Measurements from ENCODE around the gene ASCL1.

ASCL1 gene

DNA sequence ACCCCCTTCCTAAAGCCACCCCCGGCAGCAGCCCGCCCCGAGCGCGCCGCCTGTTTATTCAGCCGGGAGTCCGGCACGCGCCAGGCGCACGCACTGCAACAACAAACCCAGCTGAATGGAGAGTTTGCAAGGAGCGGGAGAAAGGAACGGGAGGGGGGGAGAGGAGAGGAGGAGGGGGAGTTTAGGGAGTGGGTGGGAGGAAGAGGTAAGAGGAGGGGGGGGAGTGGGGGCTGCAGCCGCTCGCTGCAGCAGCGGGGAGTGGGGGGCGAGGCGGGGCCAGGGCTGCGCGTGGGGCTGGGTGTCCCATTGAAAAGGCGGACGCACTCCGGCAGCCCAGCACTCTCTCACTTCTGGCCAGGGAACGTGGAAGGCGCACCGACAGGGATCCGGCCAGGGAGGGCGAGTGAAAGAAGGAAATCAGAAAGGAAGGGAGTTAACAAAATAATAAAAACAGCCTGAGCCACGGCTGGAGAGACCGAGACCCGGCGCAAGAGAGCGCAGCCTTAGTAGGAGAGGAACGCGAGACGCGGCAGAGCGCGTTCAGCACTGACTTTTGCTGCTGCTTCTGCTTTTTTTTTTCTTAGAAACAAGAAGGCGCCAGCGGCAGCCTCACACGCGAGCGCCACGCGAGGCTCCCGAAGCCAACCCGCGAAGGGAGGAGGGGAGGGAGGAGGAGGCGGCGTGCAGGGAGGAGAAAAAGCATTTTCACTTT is at the start of gene ASCL1:
ASCL1 (plus strand) TSS at position 336 of the 712 bp plus-strand sequence. CDS start 571 bp downstream, outside the sequence.
- DNase-seq (ENCODE audit: low spot score) = peak; percentile 57

DNA sequence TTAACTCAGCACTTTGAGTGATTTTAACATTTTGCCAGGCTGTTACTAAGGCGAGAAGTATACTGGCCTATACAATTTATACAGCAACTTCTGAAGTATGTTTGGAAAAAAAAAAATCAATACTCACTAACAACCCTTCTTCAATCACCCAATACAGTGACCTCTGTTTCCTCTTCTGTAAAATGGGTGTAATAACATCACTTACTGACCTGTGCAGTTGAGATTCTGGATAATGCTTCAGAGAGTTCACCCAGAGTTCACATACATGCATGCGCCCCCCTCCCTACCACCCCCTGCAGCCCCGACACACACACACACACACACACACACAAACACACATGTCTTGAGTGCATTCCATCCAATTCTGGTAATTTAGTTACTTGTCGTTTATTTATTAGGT is 49.6 kb upstream of the ASCL1 start:
- no peak for DNase-seq (ENCODE audit: low spot score)

DNA sequence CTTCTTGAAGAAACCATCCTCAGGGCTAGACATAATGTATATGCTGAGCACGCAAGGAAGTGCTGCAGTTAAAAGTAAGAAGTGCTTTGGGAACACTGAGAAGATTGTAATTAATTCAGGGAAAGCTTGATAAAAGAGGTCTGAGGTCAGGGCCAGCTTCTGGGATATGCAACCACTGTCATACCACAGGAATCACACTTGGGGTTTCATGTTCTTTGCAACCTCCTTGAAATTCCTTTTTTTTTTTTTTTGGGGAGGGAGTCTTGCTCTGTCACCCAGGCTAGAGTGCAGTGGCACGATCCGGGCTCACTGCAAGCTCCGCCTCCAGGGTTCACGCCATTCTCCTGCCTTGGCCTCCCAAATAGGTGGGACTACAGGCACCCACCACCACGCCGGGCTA is 47.3 kb upstream of the ASCL1 start:
- DNase-seq (ENCODE audit: low spot score) = no peak

- no peak for DNase-seq (ENCODE audit: low spot score)
Measured at GRCh38 chr12:102910792-102911191, 46.7 kb upstream of the ASCL1 start.

- no peak for DNase-seq (ENCODE audit: low spot score)
Measured at GRCh38 chr12:102911320-102911719, 46.2 kb upstream of the ASCL1 start.

DNA sequence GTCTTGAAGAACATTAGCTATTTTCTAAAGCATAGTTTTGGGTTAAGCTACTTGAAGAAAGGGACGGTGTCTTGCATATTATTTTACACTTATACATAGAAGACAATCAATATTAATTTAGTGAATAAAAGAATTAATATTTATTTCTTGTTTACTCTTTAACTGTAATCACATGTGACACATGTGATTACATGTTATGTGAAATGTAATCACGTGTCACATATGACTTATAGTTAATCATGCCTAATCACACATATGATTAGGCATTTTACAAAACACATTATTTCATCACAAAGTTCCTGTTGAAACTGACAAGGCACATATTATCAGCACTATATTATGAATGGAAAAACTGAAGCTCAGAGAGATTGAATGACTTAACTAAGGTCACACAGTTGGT is 45.2 kb upstream of the ASCL1 start:
- DNase-seq (ENCODE audit: low spot score) = no peak

- DNase-seq (ENCODE audit: low spot score) = no peak
Measured at GRCh38 chr12:102913453-102914226, 43.8 kb upstream of the ASCL1 start.

GRCh38 chr12:102916252-102917025 is 41.0 kb upstream of the ASCL1 start:
- DNase-seq (ENCODE audit: low spot score) = no peak

GRCh38 chr12:102917026-102917787 is 40.3 kb upstream of the ASCL1 start, which contains the start of gene PAH:
TSS of gene PAH (minus strand) at chr12:102917244. CDS start at chr12:102917130, 114 bp downstream.
- DNase-seq (ENCODE audit: low spot score) = peak; percentile 68

DNA sequence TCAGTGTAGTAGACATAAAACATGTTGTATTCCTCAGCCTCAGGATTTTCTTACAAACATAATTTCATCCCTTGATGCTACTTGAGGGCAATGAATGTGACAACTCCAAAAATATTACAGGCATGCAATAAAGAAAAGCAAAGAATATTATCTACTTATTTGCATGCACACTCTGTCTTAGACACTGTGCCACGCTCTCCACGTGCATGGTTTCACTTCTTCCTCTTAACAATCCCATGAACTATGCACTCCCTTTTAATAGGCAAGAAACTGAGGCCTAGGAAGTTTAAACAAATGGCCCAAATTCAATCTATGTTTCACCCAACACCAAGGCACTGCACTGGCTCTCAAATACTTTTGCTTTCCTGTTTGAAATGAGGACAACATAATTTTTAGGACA is 38.6 kb upstream of the ASCL1 start:
- DNase-seq (ENCODE audit: low spot score) = no peak

- DNase-seq (ENCODE audit: low spot score) = peak; percentile 44
Measured at GRCh38 chr12:102920271-102920670, 37.2 kb upstream of the ASCL1 start.

GRCh38 chr12:102921240-102921639 is 36.2 kb upstream of the ASCL1 start:
- no peak for DNase-seq (ENCODE audit: low spot score)

- DNase-seq (ENCODE audit: low spot score) = no peak
Measured at GRCh38 chr12:102927220-102927619, 30.3 kb upstream of the ASCL1 start.

GRCh38 chr12:102933168-102933567 is 24.3 kb upstream of the ASCL1 start:
- no peak for DNase-seq (ENCODE audit: low spot score)

DNA sequence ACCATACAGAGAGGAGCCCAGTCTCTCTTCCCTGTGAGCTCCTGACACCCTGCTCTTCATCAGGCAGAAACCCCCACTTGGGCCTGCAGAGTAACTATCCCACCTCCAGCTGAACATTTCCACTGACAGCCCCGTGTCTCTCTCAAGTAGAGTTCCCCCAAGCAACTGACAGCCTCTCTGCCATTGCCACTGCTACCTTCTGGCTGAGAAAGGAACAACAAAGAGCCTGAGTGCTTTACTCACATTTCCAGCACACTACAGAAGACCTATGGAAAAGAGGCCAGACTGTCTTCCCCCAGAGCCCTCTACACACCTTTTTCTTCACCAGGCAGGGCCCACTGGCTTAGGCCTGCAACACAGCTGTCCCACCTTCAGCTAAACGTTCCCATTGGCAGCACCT is 18.4 kb upstream of the ASCL1 start:
- no peak for DNase-seq (ENCODE audit: low spot score)

GRCh38 chr12:102939670-102940222 is 17.7 kb upstream of the ASCL1 start:
- DNase-seq (ENCODE audit: low spot score) = no peak

GRCh38 chr12:102946042-102946441 is 11.4 kb upstream of the ASCL1 start:
- DNase-seq (ENCODE audit: low spot score) = no peak

DNA sequence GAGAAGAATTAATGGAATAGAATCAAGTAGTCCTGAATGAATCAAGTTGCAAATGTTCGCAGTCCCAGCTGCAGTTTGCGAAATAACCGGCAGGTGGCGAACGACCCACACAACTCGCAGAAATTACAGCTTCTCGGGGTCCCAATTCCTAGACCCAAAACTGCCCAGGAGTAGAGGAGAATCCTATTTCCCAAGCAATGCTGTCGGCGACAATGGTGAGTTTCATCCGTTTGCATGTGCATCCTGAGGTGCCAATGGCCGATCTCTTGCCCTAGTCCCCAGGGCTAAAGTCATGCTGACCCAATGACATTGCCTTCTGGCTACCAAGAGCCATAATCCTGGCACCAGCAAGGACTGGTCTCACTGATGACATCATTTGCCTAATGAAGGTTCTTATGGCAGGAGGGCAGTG is 8.5 kb upstream of the ASCL1 start:
- peak; percentile 42 for DNase-seq (ENCODE audit: low spot score)

DNA sequence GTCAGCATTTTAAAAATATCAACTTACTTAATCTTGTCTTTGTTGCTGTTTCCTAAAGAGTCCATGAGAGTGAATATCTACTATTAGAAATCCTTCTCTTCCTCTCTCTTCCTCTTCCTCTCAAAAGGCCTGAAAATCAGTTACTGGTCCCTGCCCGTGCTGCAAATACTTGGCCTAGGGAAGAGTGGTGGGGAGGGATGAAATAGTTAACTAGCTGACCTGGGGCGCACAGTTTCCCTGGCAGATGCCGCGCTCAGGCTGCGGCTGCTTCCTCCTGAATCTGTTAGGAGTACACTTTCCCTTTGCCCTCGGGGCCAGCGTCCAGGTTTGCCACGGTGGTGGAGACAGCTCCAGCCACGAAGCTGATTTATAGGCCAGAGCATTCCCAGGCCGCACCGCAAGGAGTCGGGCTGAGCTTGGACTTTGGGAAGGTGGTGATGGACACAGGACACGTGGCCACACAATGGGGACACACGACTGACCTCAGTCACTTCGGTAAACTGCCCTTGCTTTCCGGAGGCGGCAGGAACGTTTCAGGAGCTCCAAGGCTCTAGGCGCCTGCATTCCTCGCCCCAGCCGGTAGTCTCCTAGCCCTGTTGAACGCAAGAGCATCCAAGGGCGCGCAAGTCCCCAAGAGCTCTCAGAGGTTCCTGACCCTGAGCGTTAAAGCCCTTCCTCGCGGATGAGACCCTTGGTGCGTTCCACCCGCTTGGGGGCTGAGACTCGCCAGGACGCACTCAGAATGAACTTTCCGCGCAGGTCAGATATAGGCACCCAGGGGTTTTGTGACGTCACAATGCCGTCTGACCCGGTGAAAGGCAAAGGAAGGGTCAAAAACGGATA is 7.1 kb upstream of the ASCL1 start:
- DNase-seq (ENCODE audit: low spot score) = peak; percentile 89

- DNase-seq (ENCODE audit: low spot score) = no peak
Measured at GRCh38 chr12:102950950-102951619, 6.4 kb upstream of the ASCL1 start.
